ENCODE measurements around the gene HLCS. TPM values are rescaled to one million over a fixed set of nuclear protein-coding genes. Genes with fewer than 3 reads are reported as not detected.

HLCS gene
- total RNA-seq, 1 donor from 2014 or later = 20.2 TPM

GRCh38 chr21:36796070-36796469 is 170.4 kb downstream of the HLCS start:
- Mint-ChIP-seq H3K9me3 (peaks cover 38% of the 10 kb centered on the region), H3K27ac (no peak overlapping the region), H3K27me3 (ENCODE audit: low read depth) (no peaks in the 10 kb centered on the region), H3K36me3 (peaks cover 24% of the 10 kb centered on the region), H3K4me3 (no peak overlapping the region), H3K4me1 (peaks cover 5% of the 10 kb centered on the region)
- no peak for TF ChIP-seq CTCF (IDR thresholded peaks at IDR 0.05; ENCODE audit: unreplicated experiment)
- no peak for DNase-seq (ENCODE audit: low spot score in 2 of 2, unreplicated experiment in 2 of 2)

- no peak for DNase-seq (ENCODE audit: low spot score in 2 of 2, unreplicated experiment in 2 of 2)
- H3K27me3 Mint-ChIP-seq (ENCODE audit: low read depth) = no peaks in the 10 kb centered on the region
- H3K4me1 Mint-ChIP-seq = peaks cover 21% of the 10 kb centered on the region
- no peak overlapping the region for H3K4me3 Mint-ChIP-seq
- H3K36me3 Mint-ChIP-seq = peaks cover 8% of the 10 kb centered on the region
- H3K9me3 Mint-ChIP-seq = peaks cover 19% of the 10 kb centered on the region
- no peak overlapping the region for H3K27ac Mint-ChIP-seq
- TF ChIP-seq CTCF (IDR thresholded peaks at IDR 0.05; ENCODE audit: unreplicated experiment) = no peak
Measured at GRCh38 chr21:36792505-36792967, 173.9 kb downstream of the HLCS start.

GRCh38 chr21:36791695-36792470 is 174.6 kb downstream of the HLCS start:
- DNase-seq (ENCODE audit: low spot score in 2 of 2, unreplicated experiment in 2 of 2) = no peak
- no peak for TF ChIP-seq CTCF (IDR thresholded peaks at IDR 0.05; ENCODE audit: unreplicated experiment)

GRCh38 chr21:36791180-36791579 is 175.3 kb downstream of the HLCS start:
- H3K4me3 Mint-ChIP-seq = no peak overlapping the region
- H3K27me3 Mint-ChIP-seq (ENCODE audit: low read depth) = no peaks in the 10 kb centered on the region
- peak overlapping the region; percentile 2 for H3K27ac Mint-ChIP-seq
- no peak for DNase-seq (ENCODE audit: low spot score in 2 of 2, unreplicated experiment in 2 of 2)
- H3K9me3 Mint-ChIP-seq = peaks cover 8% of the 10 kb centered on the region
- H3K4me1 Mint-ChIP-seq = peaks cover 21% of the 10 kb centered on the region
- TF ChIP-seq CTCF (IDR thresholded peaks at IDR 0.05; ENCODE audit: unreplicated experiment) = no peak
- H3K36me3 Mint-ChIP-seq = peaks cover 5% of the 10 kb centered on the region

More at GRCh38 chr21:36791695-36792470, 174.6 kb downstream of the HLCS start:
- no peak overlapping the region for H3K27ac Mint-ChIP-seq
- peaks cover 7% of the 10 kb centered on the region for H3K36me3 Mint-ChIP-seq
- no peak overlapping the region for H3K4me3 Mint-ChIP-seq
- H3K9me3 Mint-ChIP-seq = peaks cover 13% of the 10 kb centered on the region
- H3K27me3 Mint-ChIP-seq (ENCODE audit: low read depth) = no peaks in the 10 kb centered on the region
- H3K4me1 Mint-ChIP-seq = peaks cover 21% of the 10 kb centered on the region

GRCh38 chr21:36790616-36791015 is 175.9 kb downstream of the HLCS start:
- Mint-ChIP-seq H3K9me3 (peaks cover 5% of the 10 kb centered on the region), H3K4me1 (peaks cover 21% of the 10 kb centered on the region), H3K27me3 (ENCODE audit: low read depth) (no peaks in the 10 kb centered on the region), H3K27ac (no peak overlapping the region), H3K4me3 (no peak overlapping the region), H3K36me3 (peaks cover 2% of the 10 kb centered on the region)
- no peak for TF ChIP-seq CTCF (IDR thresholded peaks at IDR 0.05; ENCODE audit: unreplicated experiment)
- DNase-seq (ENCODE audit: low spot score in 2 of 2, unreplicated experiment in 2 of 2) = no peak
